Fibroblast of lung (primary cell): ENCODE results near the gene PPIF. TPM values are rescaled to one million over a fixed set of nuclear protein-coding genes. Genes with fewer than 3 reads are reported as not detected.

Experiments used
- DNase-seq, 2 donors: peaks; one replicate each; pipeline versions ENCODE4 v3.0.0 to v3.0.0-alpha.2; 2010; ENCODE audit warnings: low read depth in 2 of 2
- H2AFZ ChIP-seq: 2 replicates; pipeline ENCODE4 v1.5.1; 2012; ENCODE audit warnings: low read length, control low read depth, inconsistent platforms
- H3K27ac ChIP-seq: 2 replicates; pipeline ENCODE4 v1.5.1; 2011; ENCODE audit warnings: low read length, control low read depth; ENCODE audit not compliant: insufficient read depth
- H3K27me3 ChIP-seq: 2 replicates; pipeline ENCODE4 v1.5.1; 2011; ENCODE audit warnings: mild to moderate bottlenecking, low read length; ENCODE audit not compliant: control insufficient read depth, insufficient read depth
- H3K36me3 ChIP-seq: 2 replicates; pipeline ENCODE4 v1.5.1; 2011; ENCODE audit warnings: low read length; ENCODE audit not compliant: control insufficient read depth, insufficient read depth
- H3K4me1 ChIP-seq: 2 replicates; pipeline ENCODE4 v1.5.1; 2011; ENCODE audit warnings: low read length; ENCODE audit not compliant: control insufficient read depth, insufficient read depth; ENCODE audit errors: extremely low read depth
- H3K4me2 ChIP-seq: 2 replicates; pipeline ENCODE4 v1.5.1; 2011; ENCODE audit warnings: low read length, control low read depth; ENCODE audit not compliant: insufficient read depth; ENCODE audit errors: extremely low read depth
- H3K4me3 ChIP-seq, 4 experiments: fragments of 200-600 bp in 1 of 4; sonication (generic) in 1 of 4; replicated peaks in 1 of 4; 2 replicates each; pipeline ENCODE4 v1.5.1; 2011 to 2016; ENCODE audit warnings: low read length in 4 of 4, low read depth in 3 of 4, mild to moderate bottlenecking in 3 of 4, control low read depth in 2 of 4, inconsistent platforms in 1 of 4, mixed read lengths in 1 of 4; ENCODE audit not compliant: insufficient read depth in 1 of 4; ENCODE audit errors: control extremely low read depth in 1 of 4
- H3K79me2 ChIP-seq: 2 replicates; pipeline ENCODE4 v1.5.1; 2012; ENCODE audit warnings: mild to moderate bottlenecking, low read length, inconsistent platforms; ENCODE audit not compliant: control insufficient read depth, insufficient read depth
- H3K9ac ChIP-seq: 2 replicates; pipeline ENCODE4 v1.5.1; 2011; ENCODE audit warnings: mild to moderate bottlenecking, low read length, control low read depth; ENCODE audit not compliant: insufficient read depth
- H3K9me3 ChIP-seq: 2 replicates; pipeline ENCODE4 v1.5.1; 2012; ENCODE audit warnings: low read depth, low read length; ENCODE audit not compliant: control insufficient read depth, insufficient read depth
- H4K20me1 ChIP-seq: 2 replicates; pipeline ENCODE4 v1.5.1; 2011; ENCODE audit warnings: low read length; ENCODE audit not compliant: control insufficient read depth, insufficient read depth; ENCODE audit errors: extremely low read depth
- EZH2 ChIP-seq: IDR thresholded peaks from 2 replicates; pipeline ENCODE4 v1.5.1; 2012; ENCODE audit warnings: low read length, control low read depth, mild to moderate bottlenecking; ENCODE audit errors: missing control alignments
- polyA plus RNA-seq, 2 donors: library from polyadenylated mRNA; depleted of rRNA in 1 of 2; stranded (reverse) in 1 of 2; unstranded in 1 of 2; fragments of >200 nt; gene quantifications; 2 replicates each; pipeline ENCODE4 v1.2.1, GENCODE V29; 2011 to 2012; ENCODE audit warnings: missing spikeins in 1 of 2
- total RNA-seq: library from RNA; depleted of rRNA; stranded (reverse); fragments of >200 nt; gene quantifications from 2 replicates; pipeline ENCODE4 v1.2.1, GENCODE V29; 2014
- TF ChIP-seq, protein P1 (sequence below), 2 donors: IDR thresholded peaks in 1 of 2; conservative IDR thresholded peaks in 1 of 2; 1 replicate in 1 of 2; 2 replicates in 1 of 2; pipeline ENCODE4 v1.5.1; 2011 to 2012; ENCODE audit warnings: low read length in 2 of 2, control low read depth in 1 of 2, inconsistent platforms in 1 of 2, low read depth in 1 of 2, mild to moderate bottlenecking in 1 of 2

PPIF gene
- total and polyA plus RNA-seq, 2 donors (not counting 1 experiment from before 2014, with no cell fraction given): 18.7 to 63.0 TPM

DNA sequence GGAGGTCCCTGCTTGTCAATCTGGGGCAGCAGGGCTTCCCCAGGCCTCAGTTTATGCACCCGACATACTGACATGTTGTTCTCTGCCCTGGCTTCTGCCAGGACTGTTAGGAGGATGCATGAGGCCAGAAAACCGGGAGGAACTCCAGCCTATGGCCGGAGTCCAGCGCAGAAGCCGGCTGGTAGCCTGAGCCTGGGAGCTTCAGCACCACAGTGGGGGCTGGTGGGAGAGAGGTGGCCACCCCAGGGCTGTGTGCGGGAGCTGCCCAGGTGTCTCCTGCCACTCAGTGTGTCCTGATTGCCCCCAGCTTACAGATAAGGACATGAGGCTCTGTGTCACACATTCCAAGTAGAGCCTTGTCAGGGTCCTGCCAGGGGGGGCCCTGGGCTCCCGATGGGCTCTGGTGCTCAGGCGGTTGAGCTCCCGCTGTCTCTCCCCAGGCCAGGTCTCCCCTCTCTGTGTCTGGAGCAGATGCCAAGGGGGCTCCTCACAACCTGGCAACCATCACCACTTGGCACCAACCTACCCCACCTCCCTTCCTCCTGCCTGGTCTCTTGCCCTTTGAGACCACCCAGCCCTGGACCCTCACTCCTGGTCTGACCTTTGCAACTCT, 32.3 kb downstream of the PPIF start:
- H3K4me2 ChIP-seq: peak overlapping the region; percentile 0
- H3K27ac ChIP-seq: peak overlapping the region; percentile 44
- no peak for DNase-seq
- H3K9ac ChIP-seq: no peak overlapping the region
- no peak overlapping the region for H2AFZ ChIP-seq
- H3K4me3 ChIP-seq: no peak overlapping the region
- H3K9me3 ChIP-seq: no peaks in the 10 kb centered on the region
- no peaks in the 10 kb centered on the region for H3K27me3 ChIP-seq
- no peak for TF ChIP-seq EZH2
- TF ChIP-seq, protein P1, sequence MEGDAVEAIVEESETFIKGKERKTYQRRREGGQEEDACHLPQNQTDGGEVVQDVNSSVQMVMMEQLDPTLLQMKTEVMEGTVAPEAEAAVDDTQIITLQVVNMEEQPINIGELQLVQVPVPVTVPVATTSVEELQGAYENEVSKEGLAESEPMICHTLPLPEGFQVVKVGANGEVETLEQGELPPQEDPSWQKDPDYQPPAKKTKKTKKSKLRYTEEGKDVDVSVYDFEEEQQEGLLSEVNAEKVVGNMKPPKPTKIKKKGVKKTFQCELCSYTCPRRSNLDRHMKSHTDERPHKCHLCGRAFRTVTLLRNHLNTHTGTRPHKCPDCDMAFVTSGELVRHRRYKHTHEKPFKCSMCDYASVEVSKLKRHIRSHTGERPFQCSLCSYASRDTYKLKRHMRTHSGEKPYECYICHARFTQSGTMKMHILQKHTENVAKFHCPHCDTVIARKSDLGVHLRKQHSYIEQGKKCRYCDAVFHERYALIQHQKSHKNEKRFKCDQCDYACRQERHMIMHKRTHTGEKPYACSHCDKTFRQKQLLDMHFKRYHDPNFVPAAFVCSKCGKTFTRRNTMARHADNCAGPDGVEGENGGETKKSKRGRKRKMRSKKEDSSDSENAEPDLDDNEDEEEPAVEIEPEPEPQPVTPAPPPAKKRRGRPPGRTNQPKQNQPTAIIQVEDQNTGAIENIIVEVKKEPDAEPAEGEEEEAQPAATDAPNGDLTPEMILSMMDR (conservative IDR thresholded peaks at IDR 0.05 in 1 of 2, IDR thresholded peaks at IDR 0.05 in 1 of 2; ENCODE audit: low read depth in 1 of 2, low read length in 2 of 2): no peak
- H3K36me3 ChIP-seq: peaks cover 6% of the 10 kb centered on the region
- H3K79me2 ChIP-seq: no peaks in the 10 kb centered on the region
- H3K4me1 ChIP-seq: peaks cover 38% of the 10 kb centered on the region
- H4K20me1 ChIP-seq: no peaks in the 10 kb centered on the region

DNA sequence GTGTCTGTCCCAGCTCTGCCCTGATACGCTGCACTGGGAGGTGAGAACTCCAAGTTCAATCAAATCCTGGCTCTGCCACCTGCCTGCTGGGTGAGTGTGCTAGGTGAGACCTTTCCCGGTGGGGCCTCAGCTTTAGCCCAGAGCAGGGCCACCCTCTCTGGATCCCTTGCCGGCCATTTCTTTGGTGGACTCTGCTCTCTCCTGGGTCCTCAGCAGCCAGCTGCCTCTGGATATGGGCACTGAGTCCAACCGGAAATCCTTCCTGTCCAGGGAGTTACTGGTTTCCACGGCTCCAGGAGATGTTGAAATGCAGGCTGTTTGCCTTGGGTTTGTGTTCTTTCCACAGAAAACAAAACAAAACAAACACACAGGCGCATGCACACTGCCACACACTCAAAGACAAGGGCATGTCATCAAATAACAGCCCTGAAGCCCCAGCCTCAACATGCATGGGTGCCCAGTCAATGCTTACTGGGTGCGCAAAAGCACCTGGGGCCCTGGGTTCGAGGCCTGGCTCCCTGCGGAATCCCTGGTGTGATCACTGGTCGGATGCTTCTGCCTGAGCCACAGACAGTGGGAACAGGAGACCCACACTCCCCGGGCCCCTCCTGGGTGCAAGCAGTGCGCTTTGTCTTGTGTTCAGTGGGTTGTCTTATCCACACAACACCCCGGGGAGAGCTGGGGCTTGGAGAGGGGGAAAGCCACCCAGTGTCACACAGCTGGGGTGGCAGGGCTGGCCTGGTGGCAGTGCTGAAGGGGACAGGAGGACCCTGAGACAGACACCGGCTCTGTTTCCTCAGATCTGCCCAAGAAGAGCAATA, 33.1 kb downstream of the PPIF start:
- peak in 1 of 2 donors; percentile 56 for DNase-seq
- H3K79me2 ChIP-seq: no peaks in the 10 kb centered on the region
- no peak overlapping the region for H3K4me3 ChIP-seq
- peak overlapping the region; percentile 0 for H3K4me2 ChIP-seq
- H3K4me1 ChIP-seq: peaks cover 34% of the 10 kb centered on the region
- no peaks in the 10 kb centered on the region for H3K27me3 ChIP-seq
- peak overlapping the region; percentile 44 for H3K27ac ChIP-seq
- no peak overlapping the region for H3K9ac ChIP-seq
- H3K9me3 ChIP-seq: no peaks in the 10 kb centered on the region
- H4K20me1 ChIP-seq: no peaks in the 10 kb centered on the region
- peaks cover 8% of the 10 kb centered on the region for H3K36me3 ChIP-seq
- no peak overlapping the region for H2AFZ ChIP-seq
- no peak for TF ChIP-seq EZH2
- TF ChIP-seq, protein P1 (conservative IDR thresholded peaks at IDR 0.05 in 1 of 2, IDR thresholded peaks at IDR 0.05 in 1 of 2; ENCODE audit: low read depth in 1 of 2, low read length in 2 of 2): no peak

DNA sequence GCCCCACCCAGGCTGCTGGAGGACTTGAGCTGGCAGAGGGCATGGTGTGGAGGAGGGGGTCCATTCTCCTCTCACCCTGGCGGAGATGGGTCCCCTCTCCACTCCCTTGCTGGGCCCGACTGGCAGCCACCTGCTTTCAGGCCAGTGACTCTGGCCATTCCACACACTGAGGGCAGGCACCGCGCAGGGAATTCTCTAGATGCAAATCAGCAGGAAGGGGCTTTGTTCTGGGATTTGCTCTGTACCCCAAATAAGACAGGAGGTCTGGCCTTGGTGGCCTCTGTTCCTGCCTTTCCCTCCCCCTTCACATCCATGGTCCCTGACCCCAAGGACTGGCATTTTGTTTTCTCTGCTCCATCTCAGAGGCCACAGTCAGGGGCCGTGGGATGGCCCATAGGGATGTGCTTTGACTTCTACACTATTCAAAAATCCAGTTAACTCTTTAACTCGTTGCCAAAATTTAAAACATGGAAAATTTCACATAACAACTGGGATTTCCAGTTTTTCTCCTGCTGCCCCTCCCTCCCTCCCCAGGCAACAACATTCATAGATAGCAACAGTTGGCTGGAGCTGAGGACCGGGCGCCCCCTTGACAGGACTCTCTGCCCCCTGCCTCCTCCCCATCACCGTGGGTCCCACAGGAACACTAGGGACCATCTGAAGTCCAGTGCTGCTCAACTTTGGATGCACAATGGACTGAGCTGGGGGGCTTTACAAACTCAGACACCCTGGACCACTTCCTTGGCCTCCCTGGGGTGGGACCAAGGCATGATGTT, 33.9 kb downstream of the PPIF start:
- peak overlapping the region; percentile 1 for H3K9ac ChIP-seq

More for the DNA sequence above, 33.9 kb downstream of the PPIF start:
- Histone ChIP-seq H3K36me3 (peaks cover 13% of the 10 kb centered on the region), H3K27ac (peak overlapping the region; percentile 64), H3K9me3 (no peaks in the 10 kb centered on the region), H3K27me3 (no peaks in the 10 kb centered on the region), H3K4me2 (no peak overlapping the region), H3K4me1 (peaks cover 34% of the 10 kb centered on the region), H4K20me1 (no peaks in the 10 kb centered on the region), H3K4me3 (no peak overlapping the region), H3K79me2 (no peaks in the 10 kb centered on the region), H2AFZ (no peak overlapping the region)
- DNase-seq: no peak
- no peak for TF ChIP-seq EZH2
- TF ChIP-seq, protein P1 (conservative IDR thresholded peaks at IDR 0.05 in 1 of 2, IDR thresholded peaks at IDR 0.05 in 1 of 2; ENCODE audit: low read depth in 1 of 2, low read length in 2 of 2): no peak
